HCT116 (cell line): Measurements from ENCODE around the gene NDUFB10. TPM values are rescaled to one million over a fixed set of nuclear protein-coding genes. Genes with fewer than 3 reads are reported as not detected.

ENCODE experiments used
- ATAC-seq: fragments of 200-7000 bp; cut with Tn5 transposase; 2 replicates; pipeline ENCODE4 v1.9.1; 2020; ENCODE audit warnings: mild to moderate bottlenecking, moderate library complexity
- BruUV-seq: library from RNA; stranded (reverse); fragments of 400-500 nt; replicated peaks from 2 replicates; lab custom pipeline; 2021; lab: Mats Ljungman, UMichigan
- CTCF ChIA-PET: fragments of 300-600 bp; sonication (Branson Sonifier 250); formaldehyde crosslinking; loops from one replicate; lab custom pipeline; 2021; ENCODE audit warnings: antibody characterized with exemption; lab: Charles Lee
- POLR2A ChIA-PET: fragments of 300-600, 350-600 bp; sonication (Branson Sonifier 250); formaldehyde crosslinking; loops from one replicate; lab custom pipeline; 2021; ENCODE audit warnings: antibody characterized with exemption; lab: Charles Lee
- RAD21 ChIA-PET, 2 experiments: fragments of 300-600 bp; sonication (Branson Sonifier 250); formaldehyde crosslinking; loops; one replicate each; lab custom pipeline; 2023; ENCODE audit warnings: low total read pairs in 2 of 2; ENCODE audit not compliant: uncharacterized antibody in 2 of 2, unreplicated experiment in 2 of 2, low non-redundant PET in 1 of 2; lab: Charles Lee
- DNase-seq: peaks from one replicate; pipeline ENCODE4 v3.0.0-alpha.2; 2010; ENCODE audit warnings: low read depth, low spot score
- H2AFZ ChIP-seq: fragments of 200-600 bp; shearing (Covaris generic), sonication (generic); 2 replicates; pipeline ENCODE4 v1.6.1; 2017; ENCODE audit warnings: low read depth, mixed run types, mixed read lengths, antibody characterized with exemption, low read length; ENCODE audit not compliant: poor library complexity, severe bottlenecking
- H3K27ac ChIP-seq: 2 replicates; pipeline ENCODE4 v1.5.1; 2012; ENCODE audit warnings: low read depth, low read length
- H3K27me3 ChIP-seq: fragments of 200-600 bp; sonication (generic); 2 replicates; pipeline ENCODE4 v1.6.1; 2016; ENCODE audit warnings: mixed run types, low read length, mixed read lengths; ENCODE audit not compliant: insufficient read depth
- H3K36me3 ChIP-seq, 2 experiments: fragments of 200-500 bp in 1 of 2; fragments of 200-600 bp in 1 of 2; sonication (Bioruptor generic) in 1 of 2; sonication (generic) in 1 of 2; 2 replicates each; pipeline versions ENCODE4 v1.5.1 to v1.6.1; 2014 to 2016; ENCODE audit warnings: low read length in 2 of 2, inconsistent platforms in 1 of 2, mixed read lengths in 1 of 2, mixed run types in 1 of 2; ENCODE audit not compliant: insufficient read depth in 2 of 2, control insufficient read depth in 1 of 2
- H3K4me1 ChIP-seq, 2 experiments: fragments of 200-600 bp in 1 of 2; sonication (generic) in 1 of 2; 2 replicates each; pipeline versions ENCODE4 v1.5.1 to v1.6.1; 2012 to 2017; ENCODE audit warnings: low read length in 2 of 2, inconsistent platforms in 1 of 2, mild to moderate bottlenecking in 1 of 2, mixed read lengths in 1 of 2, mixed run types in 1 of 2, moderate library complexity in 1 of 2; ENCODE audit not compliant: insufficient read depth in 2 of 2, control insufficient read depth in 1 of 2
- H3K4me2 ChIP-seq: fragments of 200-600 bp; sonication (generic); 2 replicates; pipeline ENCODE4 v1.6.1; 2017; ENCODE audit warnings: mixed run types, low read length, mixed read lengths
- H3K4me3 ChIP-seq, 2 experiments: fragments of 200-600 bp in 1 of 2; sonication (generic) in 1 of 2; replicated peaks in 1 of 2; 2 replicates each; pipeline ENCODE4 v1.5.1; 2011 to 2016; ENCODE audit warnings: low read length in 2 of 2, control low read depth in 1 of 2, low read depth in 1 of 2, mild to moderate bottlenecking in 1 of 2, mixed read lengths in 1 of 2, mixed run types in 1 of 2
- H3K79me2 ChIP-seq: fragments of 200-600 bp; sonication (generic); 2 replicates; pipeline ENCODE4 v1.6.1; 2017; ENCODE audit warnings: mild to moderate bottlenecking, mixed run types, low read length, moderate library complexity, mixed read lengths; ENCODE audit not compliant: insufficient read depth
- H3K9ac ChIP-seq: fragments of 200-600 bp; sonication (generic); 2 replicates; pipeline ENCODE4 v1.6.1; 2016; ENCODE audit warnings: low read length, mixed read lengths
- H3K9me2 ChIP-seq: fragments of 200-600 bp; sonication (generic), shearing (Covaris generic); 2 replicates; pipeline ENCODE4 v1.6.1; 2017; ENCODE audit warnings: mixed run types, mild to moderate bottlenecking, moderate library complexity; ENCODE audit not compliant: insufficient read depth
- H3K9me3 ChIP-seq, 2 experiments: fragments of 200-500 bp in 1 of 2; fragments of 200-600 bp in 1 of 2; sonication (Bioruptor generic) in 1 of 2; sonication (generic) in 1 of 2; 2 replicates each; pipeline ENCODE4 v1.6.1; 2014 to 2017; ENCODE audit warnings: low read length in 2 of 2, mixed read lengths in 2 of 2, inconsistent platforms in 1 of 2, low read depth in 1 of 2, mild to moderate bottlenecking in 1 of 2, mixed run types in 1 of 2, moderate library complexity in 1 of 2; ENCODE audit not compliant: control insufficient read depth in 1 of 2, insufficient read depth in 1 of 2
- H4K20me1 ChIP-seq: fragments of 200-600 bp; sonication (generic), shearing (Covaris generic); 2 replicates; pipeline ENCODE4 v1.6.1; 2017; ENCODE audit warnings: mixed run types, mild to moderate bottlenecking, moderate library complexity; ENCODE audit not compliant: insufficient read depth
- CBX3 ChIP-seq: IDR thresholded peaks from 2 replicates; pipeline ENCODE4 v1.6.1; 2012; ENCODE audit warnings: low read depth
- CEBPB ChIP-seq: IDR thresholded peaks from 2 replicates; pipeline ENCODE4 v1.6.1; 2012; ENCODE audit warnings: low read depth
- EGR1 ChIP-seq: IDR thresholded peaks from 2 replicates; pipeline ENCODE4 v1.6.1; 2012; ENCODE audit warnings: low read depth
- ELF1 ChIP-seq: IDR thresholded peaks from 2 replicates; pipeline ENCODE4 v1.6.1; 2012; ENCODE audit warnings: low read depth, borderline replicate concordance
- EZH2 ChIP-seq: fragments of 200-600 bp; sonication (generic); IDR thresholded peaks from 2 replicates; pipeline ENCODE4 v1.6.1; 2017; ENCODE audit warnings: antibody characterized with exemption, mixed run types
- FOSL1 ChIP-seq: IDR thresholded peaks from 2 replicates; pipeline ENCODE4 v1.6.1; 2012; ENCODE audit warnings: low read depth
- JUND ChIP-seq: IDR thresholded peaks from 2 replicates; pipeline ENCODE4 v1.6.1; 2012
- POLR2A ChIP-seq: IDR thresholded peaks from 2 replicates; pipeline ENCODE4 v1.7.0; 2011; ENCODE audit warnings: borderline replicate concordance; ENCODE audit not compliant: insufficient read depth, insufficient read length; ENCODE audit errors: extremely low read depth
- SP1 ChIP-seq: IDR thresholded peaks from 2 replicates; pipeline ENCODE4 v1.6.1; 2012; ENCODE audit warnings: low read depth
- SRF ChIP-seq: IDR thresholded peaks from 2 replicates; pipeline ENCODE4 v1.6.1; 2012; ENCODE audit warnings: low read depth
- ZFX ChIP-seq: fragments of 450-650 bp; IDR thresholded peaks from 2 replicates; pipeline ENCODE4 v1.6.1; 2017
- intact Hi-C: fragments of 100-400 bp; cut with micrococcal nuclease; formaldehyde crosslinking; loops from 2 replicates; pipeline ENCODE4 v1.10.0; 2022
- total RNA-seq: library from RNA; stranded (reverse); gene quantifications from one replicate; pipeline ENCODE4 v1.2.1, GENCODE V29; 2021; ENCODE audit not compliant: unreplicated experiment
- TF ChIP-seq, protein P1 (sequence below): IDR thresholded peaks from 2 replicates; pipeline ENCODE4 v1.6.1; 2012
- TF ChIP-seq, protein P2 (sequence below), 3 experiments: fragments of 200-600 bp in 1 of 3; sonication (generic) in 1 of 3; IDR thresholded peaks in 2 of 3; conservative IDR thresholded peaks in 1 of 3; 2 replicates each; pipeline ENCODE4 v1.5.1; 2012 to 2017; ENCODE audit warnings: low read depth in 2 of 3, low read length in 2 of 3, antibody characterized with exemption in 1 of 3, borderline replicate concordance in 1 of 3, control low read depth in 1 of 3, mild to moderate bottlenecking in 1 of 3, mixed read lengths in 1 of 3, mixed run types in 1 of 3, moderate library complexity in 1 of 3; ENCODE audit not compliant: insufficient read depth in 1 of 3
- TF ChIP-seq, protein P3 (sequence below): IDR thresholded peaks from 2 replicates; pipeline ENCODE4 v1.6.1; 2012
- TF ChIP-seq, protein P4 (sequence below): IDR thresholded peaks from 2 replicates; pipeline ENCODE4 v1.6.1; 2012; ENCODE audit warnings: low read depth

Gene NDUFB10
- total RNA-seq, 1 experiment from 2014 or later: 273 TPM

DNA sequence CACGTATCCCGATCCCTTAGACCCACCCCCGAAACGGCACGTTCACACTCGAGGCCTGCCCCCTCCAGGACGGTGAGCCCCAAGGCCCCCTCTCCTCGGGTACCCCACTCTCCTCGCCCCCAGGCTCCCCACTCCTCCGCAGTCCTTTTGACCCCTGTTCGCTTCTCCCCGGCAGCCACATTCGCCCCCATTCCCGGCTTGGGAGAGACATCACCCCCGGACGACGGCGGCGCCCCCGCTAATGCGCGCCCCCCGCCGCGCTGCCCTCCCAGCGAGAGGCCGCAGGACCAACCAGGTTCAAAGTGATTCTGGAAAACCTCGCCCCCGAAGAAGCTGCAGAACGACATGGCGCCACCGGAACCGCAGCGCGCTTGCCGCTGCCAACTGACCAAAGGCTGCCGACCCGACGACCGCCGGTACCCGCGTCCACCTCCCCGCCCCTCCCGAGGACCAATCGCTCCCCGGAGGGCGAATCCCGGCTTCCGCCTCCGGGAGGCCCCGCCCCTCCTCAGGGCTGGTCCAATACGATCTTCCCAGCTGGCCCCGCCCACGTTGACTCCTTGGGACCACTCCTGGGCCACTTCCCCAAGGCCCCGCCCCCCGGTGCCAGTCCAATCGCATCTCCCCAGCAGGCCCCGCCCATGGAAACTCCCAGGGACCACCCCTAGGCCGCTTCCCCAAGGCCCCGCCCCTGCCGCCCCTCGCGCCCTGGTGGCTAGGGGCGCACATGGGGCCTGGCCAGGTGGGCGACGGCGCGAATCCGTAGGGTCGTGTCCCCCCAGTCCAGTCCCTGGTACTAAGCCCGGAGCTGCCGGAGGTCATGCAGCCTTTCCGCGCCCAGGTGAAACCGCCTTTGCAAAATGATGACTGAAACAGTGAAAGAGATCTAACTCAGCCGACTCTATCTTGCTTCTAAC lies 16.3 kb upstream of the NDUFB10 start, which contains the start of gene MSRB1 (continued):
- no peak for TF ChIP-seq CEBPB
- TF ChIP-seq SP1: peak; percentile 75
- peak; percentile 51; the same call in 1 of the 2 replicates for TF ChIP-seq EGR1
- no peak for TF ChIP-seq EZH2
- TF ChIP-seq POLR2A: no peak
- TF ChIP-seq, protein P1, sequence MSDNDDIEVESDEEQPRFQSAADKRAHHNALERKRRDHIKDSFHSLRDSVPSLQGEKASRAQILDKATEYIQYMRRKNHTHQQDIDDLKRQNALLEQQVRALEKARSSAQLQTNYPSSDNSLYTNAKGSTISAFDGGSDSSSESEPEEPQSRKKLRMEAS: peak; percentile 66; the same call in 1 of the 2 replicates

DNA sequence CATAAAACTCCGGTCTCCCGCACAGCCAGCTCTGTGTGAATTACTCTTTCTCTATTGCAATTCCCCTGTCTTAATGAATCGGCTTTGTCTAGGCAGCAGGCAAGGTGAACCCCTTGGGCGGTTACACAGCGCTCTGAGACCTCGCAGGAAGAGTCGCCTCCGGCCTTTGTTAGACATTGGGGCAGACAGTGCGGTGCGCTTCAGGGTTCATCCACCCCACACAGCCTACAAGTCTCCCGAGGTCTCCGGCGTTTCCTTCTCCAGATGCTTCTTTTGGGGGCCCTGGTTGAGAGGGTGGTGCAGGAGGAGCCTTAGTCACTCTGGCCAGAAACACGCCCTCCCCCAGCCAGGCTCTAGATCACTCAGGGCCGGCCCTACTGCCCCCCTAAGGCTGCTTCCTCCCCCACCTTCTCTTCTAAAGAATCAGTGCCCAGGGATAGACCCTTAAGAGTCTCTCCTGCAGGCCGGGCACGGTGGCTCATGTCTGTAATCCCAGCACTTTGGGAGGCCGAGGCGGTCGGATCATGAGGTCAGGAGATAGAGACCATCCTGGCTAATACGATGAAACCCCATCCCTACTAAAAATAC lies 14.6 kb upstream of the NDUFB10 start:
- no peak overlapping the region for H2AFZ ChIP-seq
- H3K4me3 ChIP-seq: no peak overlapping the region
- DNase-seq (no peak), ATAC-seq (no peak)
- H3K4me1 ChIP-seq: peaks cover 14 to 26% of the 10 kb centered on the region in 2 experiments
- H3K79me2 ChIP-seq: no peaks in the 10 kb centered on the region
- intact Hi-C loops: no loop called here
- ChIA-PET CTCF (interaction anchor here (1.1 kb wide), 1 partner anchor 80 kb away, joined by 3 read pairs; no protein-coding TSS in a partner anchor), RAD21 (no interaction called here), POLR2A (interaction anchor here (0.9 to 1.5 kb wide), 2 partner anchors 10 to 20 kb away, joined by 3 to 4 read pairs; partner anchors contain the start of gene RPS2)
- H3K4me2 ChIP-seq: no peak overlapping the region
- no peaks in the 10 kb centered on the region for H3K27me3 ChIP-seq
- H3K9me3 ChIP-seq: no peaks in the 10 kb centered on the region
- no peak overlapping the region for H3K27ac ChIP-seq
- no peak overlapping the region for H3K9ac ChIP-seq
- no peaks in the 10 kb centered on the region for H4K20me1 ChIP-seq
- H3K9me2 ChIP-seq: no peaks in the 10 kb centered on the region
- TF ChIP-seq ZFX (no peak), CBX3 (no peak), JUND (no peak), EGR1 (no peak), ELF1 (no peak), SRF (no peak), FOSL1 (no peak), CEBPB (no peak)
- TF ChIP-seq, protein P1: no peak
- TF ChIP-seq, protein P2, sequence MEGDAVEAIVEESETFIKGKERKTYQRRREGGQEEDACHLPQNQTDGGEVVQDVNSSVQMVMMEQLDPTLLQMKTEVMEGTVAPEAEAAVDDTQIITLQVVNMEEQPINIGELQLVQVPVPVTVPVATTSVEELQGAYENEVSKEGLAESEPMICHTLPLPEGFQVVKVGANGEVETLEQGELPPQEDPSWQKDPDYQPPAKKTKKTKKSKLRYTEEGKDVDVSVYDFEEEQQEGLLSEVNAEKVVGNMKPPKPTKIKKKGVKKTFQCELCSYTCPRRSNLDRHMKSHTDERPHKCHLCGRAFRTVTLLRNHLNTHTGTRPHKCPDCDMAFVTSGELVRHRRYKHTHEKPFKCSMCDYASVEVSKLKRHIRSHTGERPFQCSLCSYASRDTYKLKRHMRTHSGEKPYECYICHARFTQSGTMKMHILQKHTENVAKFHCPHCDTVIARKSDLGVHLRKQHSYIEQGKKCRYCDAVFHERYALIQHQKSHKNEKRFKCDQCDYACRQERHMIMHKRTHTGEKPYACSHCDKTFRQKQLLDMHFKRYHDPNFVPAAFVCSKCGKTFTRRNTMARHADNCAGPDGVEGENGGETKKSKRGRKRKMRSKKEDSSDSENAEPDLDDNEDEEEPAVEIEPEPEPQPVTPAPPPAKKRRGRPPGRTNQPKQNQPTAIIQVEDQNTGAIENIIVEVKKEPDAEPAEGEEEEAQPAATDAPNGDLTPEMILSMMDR (IDR thresholded peaks at IDR 0.05 in 2 of 3, conservative IDR thresholded peaks at IDR 0.05 in 1 of 3; ENCODE audit: borderline replicate concordance in 1 of 3, insufficient read depth in 1 of 3, low read depth in 2 of 3, low read length in 2 of 3): no peak
- TF ChIP-seq, protein P3, sequence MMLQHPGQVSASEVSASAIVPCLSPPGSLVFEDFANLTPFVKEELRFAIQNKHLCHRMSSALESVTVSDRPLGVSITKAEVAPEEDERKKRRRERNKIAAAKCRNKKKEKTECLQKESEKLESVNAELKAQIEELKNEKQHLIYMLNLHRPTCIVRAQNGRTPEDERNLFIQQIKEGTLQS: no peak
- TF ChIP-seq, protein P4, sequence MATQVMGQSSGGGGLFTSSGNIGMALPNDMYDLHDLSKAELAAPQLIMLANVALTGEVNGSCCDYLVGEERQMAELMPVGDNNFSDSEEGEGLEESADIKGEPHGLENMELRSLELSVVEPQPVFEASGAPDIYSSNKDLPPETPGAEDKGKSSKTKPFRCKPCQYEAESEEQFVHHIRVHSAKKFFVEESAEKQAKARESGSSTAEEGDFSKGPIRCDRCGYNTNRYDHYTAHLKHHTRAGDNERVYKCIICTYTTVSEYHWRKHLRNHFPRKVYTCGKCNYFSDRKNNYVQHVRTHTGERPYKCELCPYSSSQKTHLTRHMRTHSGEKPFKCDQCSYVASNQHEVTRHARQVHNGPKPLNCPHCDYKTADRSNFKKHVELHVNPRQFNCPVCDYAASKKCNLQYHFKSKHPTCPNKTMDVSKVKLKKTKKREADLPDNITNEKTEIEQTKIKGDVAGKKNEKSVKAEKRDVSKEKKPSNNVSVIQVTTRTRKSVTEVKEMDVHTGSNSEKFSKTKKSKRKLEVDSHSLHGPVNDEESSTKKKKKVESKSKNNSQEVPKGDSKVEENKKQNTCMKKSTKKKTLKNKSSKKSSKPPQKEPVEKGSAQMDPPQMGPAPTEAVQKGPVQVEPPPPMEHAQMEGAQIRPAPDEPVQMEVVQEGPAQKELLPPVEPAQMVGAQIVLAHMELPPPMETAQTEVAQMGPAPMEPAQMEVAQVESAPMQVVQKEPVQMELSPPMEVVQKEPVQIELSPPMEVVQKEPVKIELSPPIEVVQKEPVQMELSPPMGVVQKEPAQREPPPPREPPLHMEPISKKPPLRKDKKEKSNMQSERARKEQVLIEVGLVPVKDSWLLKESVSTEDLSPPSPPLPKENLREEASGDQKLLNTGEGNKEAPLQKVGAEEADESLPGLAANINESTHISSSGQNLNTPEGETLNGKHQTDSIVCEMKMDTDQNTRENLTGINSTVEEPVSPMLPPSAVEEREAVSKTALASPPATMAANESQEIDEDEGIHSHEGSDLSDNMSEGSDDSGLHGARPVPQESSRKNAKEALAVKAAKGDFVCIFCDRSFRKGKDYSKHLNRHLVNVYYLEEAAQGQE: no peak
- H3K36me3 ChIP-seq: peaks cover 0 to 3% of the 10 kb centered on the region in 2 experiments; a peak in 1 of 4 replicates
- BruUV-seq: no TSS peak
